ENCODE results near the gene SRGAP2C.
"Not testable (repeated sequence)": the region's sequence is repeated elsewhere in the genome, so short reads cannot be mapped to it uniquely, and the experiment has no call there.

DNA sequence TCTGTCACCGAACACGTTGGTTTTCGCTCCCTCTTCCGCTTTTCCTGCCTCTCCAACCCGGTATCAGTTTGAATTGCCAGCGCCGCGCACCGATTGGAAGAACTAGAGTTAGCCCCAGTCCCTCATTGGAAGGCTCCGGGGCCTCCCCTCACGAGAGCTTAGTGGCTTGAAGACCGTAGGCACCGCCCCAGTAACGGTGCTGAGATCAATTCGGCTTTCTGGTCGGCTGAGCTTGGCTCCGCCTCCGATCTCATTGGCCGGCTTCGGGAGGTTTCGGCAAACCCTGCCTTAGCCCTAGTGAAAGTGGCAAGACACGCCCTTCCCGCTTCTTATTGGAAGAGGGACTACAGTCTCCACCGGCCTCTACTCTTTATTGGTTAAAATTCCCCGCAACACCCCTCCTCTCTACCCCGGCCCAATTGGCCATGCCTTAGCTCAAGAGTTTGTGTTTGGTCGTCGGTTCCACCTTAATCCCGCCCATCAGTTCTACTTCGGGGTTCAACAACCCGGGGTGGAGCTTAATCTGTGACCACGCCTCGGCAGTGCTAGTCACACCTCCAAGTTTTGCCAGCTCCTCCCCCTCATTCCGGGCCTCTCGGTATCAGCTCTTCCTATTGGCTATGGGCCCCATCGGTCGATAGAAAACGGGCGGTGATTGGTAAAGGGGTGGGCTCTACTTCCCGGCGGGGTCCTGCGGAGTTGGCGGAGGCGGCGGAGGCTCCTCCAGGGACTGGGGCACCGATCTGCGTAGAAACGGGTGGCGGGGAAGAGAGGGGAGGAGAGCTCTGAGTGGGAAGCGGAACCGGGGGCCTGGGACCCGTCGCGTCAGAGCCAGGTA is at the start of gene SRGAP2C, which contains the start of gene FAM72B:
- TF ChIP-seq, protein P1, sequence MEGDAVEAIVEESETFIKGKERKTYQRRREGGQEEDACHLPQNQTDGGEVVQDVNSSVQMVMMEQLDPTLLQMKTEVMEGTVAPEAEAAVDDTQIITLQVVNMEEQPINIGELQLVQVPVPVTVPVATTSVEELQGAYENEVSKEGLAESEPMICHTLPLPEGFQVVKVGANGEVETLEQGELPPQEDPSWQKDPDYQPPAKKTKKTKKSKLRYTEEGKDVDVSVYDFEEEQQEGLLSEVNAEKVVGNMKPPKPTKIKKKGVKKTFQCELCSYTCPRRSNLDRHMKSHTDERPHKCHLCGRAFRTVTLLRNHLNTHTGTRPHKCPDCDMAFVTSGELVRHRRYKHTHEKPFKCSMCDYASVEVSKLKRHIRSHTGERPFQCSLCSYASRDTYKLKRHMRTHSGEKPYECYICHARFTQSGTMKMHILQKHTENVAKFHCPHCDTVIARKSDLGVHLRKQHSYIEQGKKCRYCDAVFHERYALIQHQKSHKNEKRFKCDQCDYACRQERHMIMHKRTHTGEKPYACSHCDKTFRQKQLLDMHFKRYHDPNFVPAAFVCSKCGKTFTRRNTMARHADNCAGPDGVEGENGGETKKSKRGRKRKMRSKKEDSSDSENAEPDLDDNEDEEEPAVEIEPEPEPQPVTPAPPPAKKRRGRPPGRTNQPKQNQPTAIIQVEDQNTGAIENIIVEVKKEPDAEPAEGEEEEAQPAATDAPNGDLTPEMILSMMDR (IDR thresholded peaks at IDR 0.05): not testable (repeated sequence)
- TF ChIP-seq POLR2AphosphoS5 (IDR thresholded peaks at IDR 0.05) (peak; percentile 64 to 77 (median 73)), POLR2A (IDR thresholded peaks at IDR 0.05) (peak; percentile 61)
- not testable (repeated sequence) for TF ChIP-seq EP300 (IDR thresholded peaks at IDR 0.05; ENCODE audit: low read depth)
